ENCODE results near the gene PLAGL1. TPM values are rescaled to one million over a fixed set of nuclear protein-coding genes. Genes with fewer than 3 reads are reported as not detected.

Gene PLAGL1
- total RNA-seq, 4 donors from 2014 or later = 21.7 to 39.2 (median 27.8) TPM

- intact Hi-C loops (cut with DNase I; ENCODE audit: low total_unique reads) = no loop called here
- no peak for DNase-seq (ENCODE audit: low spot score in 2 of 2)
- TF ChIP-seq CTCF (IDR thresholded peaks at IDR 0.05) (no peak), POLR2A (IDR thresholded peaks at IDR 0.05) (no peak)
- H3K4me3 ChIP-seq (ENCODE audit: low read depth, poor library complexity, severe bottlenecking) = peak overlapping the region; percentile 36
- 52 to 68% methylated on average over 46 to 48 of the region's 52 CpGs for WGBS, 2 donors
Observed at GRCh38 chr6:144007478-144008119, 460 bp downstream of the PLAGL1 start.

DNA sequence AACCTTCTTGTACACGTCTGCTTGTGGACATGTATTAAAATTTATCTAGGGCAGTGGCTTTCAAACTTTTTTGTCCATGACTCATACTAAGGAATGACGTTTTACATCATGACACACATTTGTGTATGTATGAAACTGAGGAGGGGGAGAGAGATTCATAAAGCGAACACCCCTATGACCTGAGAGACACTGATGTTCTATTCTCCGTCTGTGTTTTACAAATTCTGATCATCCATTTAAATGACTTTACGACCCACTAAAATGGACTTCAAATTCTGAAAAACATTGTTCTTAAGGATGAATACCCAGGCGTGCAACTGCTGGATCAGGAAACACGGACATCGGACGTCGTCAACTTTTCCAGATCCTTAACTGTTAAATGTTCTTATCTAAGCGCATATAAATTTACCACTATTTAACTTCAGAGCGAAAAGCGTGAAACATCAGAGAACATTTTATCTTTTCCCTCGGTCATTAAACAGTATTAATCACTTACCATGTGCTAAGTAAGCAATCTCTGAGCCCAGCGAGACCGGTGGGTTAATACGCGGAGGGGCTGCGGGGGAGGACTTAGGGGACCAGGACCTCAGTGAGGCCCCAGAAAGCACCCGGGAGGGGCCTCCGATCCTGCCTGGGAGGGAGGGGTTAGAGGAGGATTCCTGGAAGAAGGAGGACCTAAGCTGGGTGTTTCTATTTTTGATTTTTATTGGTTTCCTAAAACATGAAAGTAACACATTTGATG, 1.2 kb downstream of the PLAGL1 start:
- peak overlapping the region; percentile 27 for H3K4me3 ChIP-seq (ENCODE audit: low read depth, poor library complexity, severe bottlenecking)
- no peak for TF ChIP-seq POLR2A (IDR thresholded peaks at IDR 0.05)
- no peak for TF ChIP-seq CTCF (IDR thresholded peaks at IDR 0.05)
- WGBS, 2 donors = 46 to 53% methylated on average over 21 of the region's 21 CpGs
- DNase-seq (ENCODE audit: low spot score in 2 of 2) = no peak
- intact Hi-C loops (cut with DNase I; ENCODE audit: low total_unique reads) = no loop called here

DNA sequence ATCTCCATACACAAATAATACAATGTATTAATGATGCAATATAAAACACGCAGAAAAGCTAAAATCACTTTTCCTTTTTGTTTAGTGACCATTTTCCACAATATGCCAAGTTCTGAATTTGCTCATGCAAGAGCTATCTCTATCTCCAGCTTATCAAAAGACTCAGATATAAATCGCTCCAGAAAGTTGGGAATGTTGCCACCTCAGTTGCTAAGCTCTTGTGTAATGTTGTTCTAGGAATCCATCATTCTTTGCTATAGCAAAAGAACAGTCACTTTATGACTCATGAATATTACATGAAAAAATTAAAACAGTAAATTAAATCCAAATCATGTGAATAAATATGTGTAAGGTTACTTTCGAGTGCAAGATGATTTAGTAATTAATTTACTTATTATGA, 8.7 kb downstream of the PLAGL1 start:
- TF ChIP-seq POLR2A (IDR thresholded peaks at IDR 0.05) = no peak
- no peak for TF ChIP-seq CTCF (IDR thresholded peaks at IDR 0.05)
- H3K4me3 ChIP-seq (ENCODE audit: low read depth, poor library complexity, severe bottlenecking) = no peak overlapping the region
- 56 to 66% methylated on average over 3 of the region's 3 CpGs for WGBS, 2 donors
- no peak for DNase-seq (ENCODE audit: low spot score in 2 of 2)
- intact Hi-C loops (cut with DNase I; ENCODE audit: low total_unique reads) = no loop called here

GRCh38 chr6:143998686-143999085, 9.4 kb downstream of the PLAGL1 start:
- WGBS, 2 donors = 93 to 95% methylated on average over 2 of the region's 2 CpGs
- H3K4me3 ChIP-seq (ENCODE audit: low read depth, poor library complexity, severe bottlenecking) = no peak overlapping the region
- no peak for TF ChIP-seq POLR2A (IDR thresholded peaks at IDR 0.05)
- TF ChIP-seq CTCF (IDR thresholded peaks at IDR 0.05) = no peak
- DNase-seq (ENCODE audit: low spot score in 2 of 2) = no peak
- intact Hi-C loops (cut with DNase I; ENCODE audit: low total_unique reads) = no loop called here

DNA sequence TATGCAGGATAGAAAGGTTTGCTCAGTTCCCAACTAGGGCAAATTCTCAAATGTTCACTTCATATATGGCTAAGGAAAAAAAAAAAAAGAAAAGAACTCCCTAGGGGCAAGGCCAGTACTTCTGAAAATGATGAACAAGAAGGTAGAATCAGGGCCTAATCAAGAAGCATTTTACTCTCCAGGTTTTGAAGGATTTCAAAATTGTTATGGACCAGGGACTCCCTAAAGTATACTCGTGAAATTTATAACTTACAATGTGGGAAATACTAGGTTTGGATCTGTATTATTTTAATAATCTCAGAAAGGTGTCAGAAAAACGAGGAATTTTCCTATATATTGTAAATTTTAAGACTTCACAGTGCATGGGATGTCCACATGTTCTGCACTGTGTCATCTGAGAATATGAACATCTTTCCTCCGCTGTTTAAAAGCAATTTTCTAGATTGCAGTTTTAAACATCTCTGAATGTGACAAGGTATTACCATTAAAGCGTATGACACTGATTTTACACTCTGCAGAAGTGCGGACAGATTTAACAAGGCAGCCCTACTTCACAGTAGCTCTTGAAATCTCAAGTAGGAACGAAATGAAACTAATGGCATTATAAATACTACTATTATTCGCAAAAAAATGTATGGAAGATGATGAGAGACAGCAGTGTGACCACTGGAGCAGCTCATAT, 14.0 kb downstream of the PLAGL1 start:
- no peak for DNase-seq (ENCODE audit: low spot score in 2 of 2)
- TF ChIP-seq CTCF (IDR thresholded peaks at IDR 0.05) = no peak
- no peak for TF ChIP-seq POLR2A (IDR thresholded peaks at IDR 0.05)
- WGBS, 2 donors = 94% methylated on average over 7 of the region's 7 CpGs

More for the DNA sequence above, 14.0 kb downstream of the PLAGL1 start:
- intact Hi-C loops (cut with DNase I; ENCODE audit: low total_unique reads) = no loop called here
- no peak overlapping the region for H3K4me3 ChIP-seq (ENCODE audit: low read depth, poor library complexity, severe bottlenecking)

Data from lower leg skin (tissue), 4 donors.